CD4-positive, alpha-beta T cell treated with Interleukin-4 for 1 hour (primary cell): Measurements from ENCODE around the gene MED17.

ENCODE experiments used
- DNase-seq, 2 donors: peaks; one replicate each; pipeline ENCODE4 v3.0.0-alpha.2; 2020 to 2022

Gene MED17

DNA sequence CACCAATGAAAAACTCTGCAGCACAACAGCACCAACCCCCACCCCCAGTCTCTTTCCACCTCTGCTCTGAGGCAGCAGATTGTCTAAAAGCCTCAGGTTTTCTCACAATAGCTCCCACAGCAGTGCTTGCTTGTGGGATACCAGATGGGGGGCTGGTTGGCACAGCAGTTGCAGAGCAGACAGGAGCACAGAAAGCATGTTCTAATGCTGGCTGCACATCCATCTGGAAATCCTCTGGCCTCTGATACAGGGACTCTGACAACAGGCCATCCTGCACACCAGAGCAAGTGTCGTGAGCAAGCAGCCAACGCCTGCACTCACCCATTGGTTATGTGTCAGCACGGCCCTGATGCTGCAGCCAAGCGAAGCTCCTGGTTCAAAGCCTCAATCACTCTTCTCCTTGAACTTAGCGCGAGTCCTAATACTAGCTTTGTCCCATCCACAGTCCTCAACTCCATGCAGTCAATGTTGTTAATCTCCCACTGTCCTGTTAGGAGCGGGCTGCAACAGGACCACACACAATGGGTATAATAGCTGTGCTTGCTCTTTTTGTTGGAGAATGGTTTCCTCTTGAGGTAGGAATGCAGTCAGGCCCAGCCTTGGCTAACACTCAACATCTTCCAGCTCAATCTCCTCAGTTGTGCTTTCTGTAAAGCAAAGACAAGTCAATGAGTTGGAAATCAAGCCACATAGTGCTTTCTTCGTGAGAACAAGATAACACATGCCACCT lies 36.0 kb downstream of the MED17 start:
- DNase-seq, result no peak

DNA sequence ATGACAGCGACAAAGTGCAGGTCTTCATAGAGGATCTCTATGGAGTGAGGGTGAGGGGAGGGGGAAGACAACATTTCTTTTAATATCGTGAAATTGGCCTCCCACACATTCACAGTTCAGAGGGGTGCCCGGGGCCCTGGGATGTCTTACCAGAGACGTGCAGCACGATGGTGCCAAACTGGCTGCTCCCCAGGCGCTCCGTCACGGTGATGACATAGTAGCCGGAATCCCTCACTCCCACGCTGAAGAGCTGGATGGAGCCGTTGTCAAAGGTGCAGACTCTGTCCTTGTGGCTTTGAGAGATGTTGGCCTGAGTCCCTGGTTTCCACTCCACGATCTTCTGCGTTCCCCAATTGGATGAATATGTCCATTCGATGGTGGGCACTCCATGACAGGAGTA lies 36.8 kb downstream of the MED17 start:
- no peak for DNase-seq

DNA sequence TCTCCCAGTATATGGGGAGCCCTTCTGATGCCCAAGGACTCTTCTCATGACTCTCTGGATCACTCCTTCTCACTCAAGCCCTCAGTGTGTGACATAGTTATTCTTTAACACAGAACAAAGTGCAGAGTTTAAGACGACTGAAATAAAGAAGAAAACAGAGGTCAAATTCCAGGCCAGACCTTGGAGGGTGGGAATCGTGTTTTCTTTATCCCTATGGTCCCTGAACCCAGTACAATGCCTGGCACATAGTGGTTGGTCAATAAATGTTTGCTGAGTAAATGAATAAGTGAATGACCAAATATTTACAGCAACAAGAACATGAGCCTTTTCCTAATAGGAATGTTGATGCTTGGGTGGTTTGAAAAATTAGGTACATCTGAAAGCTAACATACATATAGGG lies 37.5 kb downstream of the MED17 start:
- DNase-seq, result no peak

DNA sequence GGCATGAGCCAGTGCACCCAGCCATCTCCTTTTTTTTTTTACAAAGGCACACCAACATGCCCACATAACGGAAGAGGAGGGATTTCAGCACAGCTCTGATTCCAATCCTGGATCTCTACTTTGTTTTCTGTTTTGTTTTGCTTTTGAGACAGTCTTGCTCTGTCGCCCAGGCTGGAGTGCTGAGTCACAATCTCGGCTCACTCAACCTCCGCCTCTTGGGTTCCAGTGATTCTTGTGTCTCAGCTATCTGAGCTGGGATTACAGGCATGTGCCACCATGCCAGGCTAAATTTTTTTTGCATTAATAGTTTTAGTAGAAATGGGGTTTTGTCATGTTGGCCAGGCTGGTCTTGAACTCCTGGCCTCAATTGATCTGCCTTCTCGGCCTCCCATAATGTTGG lies 38.3 kb downstream of the MED17 start:
- DNase-seq, result no peak

- no peak for DNase-seq
Measured at GRCh38 chr11:93823210-93823609, 39.1 kb downstream of the MED17 start.

DNA sequence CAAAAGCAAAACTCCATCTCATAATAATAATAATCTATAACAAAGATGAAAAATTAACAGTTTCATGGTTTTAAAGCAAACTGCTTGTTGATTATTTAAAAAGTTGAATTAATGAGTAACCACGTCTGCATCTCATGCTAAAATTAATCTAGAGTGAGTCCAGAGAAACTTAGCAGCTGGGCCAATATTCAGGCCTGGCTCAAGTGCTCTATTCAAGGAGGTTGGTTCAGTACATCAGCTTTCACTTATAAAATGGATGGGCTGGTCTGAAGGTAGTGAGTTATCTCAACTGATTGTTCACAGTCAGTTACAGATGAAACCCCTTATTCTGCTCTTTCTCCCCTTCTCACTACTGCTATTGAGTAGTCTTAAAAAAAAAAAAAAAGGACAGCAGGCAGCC lies 43.3 kb downstream of the MED17 start:
- DNase-seq, result no peak

DNA sequence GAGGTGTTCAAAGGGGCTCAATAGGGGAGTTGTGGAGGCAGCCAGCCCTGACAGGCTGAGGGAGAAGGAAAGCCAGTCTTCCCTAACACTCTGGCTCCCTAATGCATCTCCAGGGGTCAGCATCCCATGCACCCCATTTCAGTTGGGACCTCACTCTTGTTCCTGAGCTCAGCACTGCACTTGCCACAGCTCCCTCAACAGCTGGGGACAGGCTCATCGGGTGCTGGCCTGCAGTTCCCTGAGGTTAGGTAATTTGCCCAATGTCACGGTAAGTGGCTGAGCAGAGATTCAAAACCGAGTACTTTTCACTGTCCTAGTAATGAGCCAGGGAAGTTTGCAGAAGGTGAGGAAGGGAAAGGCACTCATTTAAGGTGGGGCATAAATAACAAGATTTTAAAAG lies 45.5 kb downstream of the MED17 start:
- DNase-seq, result no peak

GRCh38 chr11:93831343-93832127 lies 47.5 kb downstream of the MED17 start:
- no peak for DNase-seq

DNA sequence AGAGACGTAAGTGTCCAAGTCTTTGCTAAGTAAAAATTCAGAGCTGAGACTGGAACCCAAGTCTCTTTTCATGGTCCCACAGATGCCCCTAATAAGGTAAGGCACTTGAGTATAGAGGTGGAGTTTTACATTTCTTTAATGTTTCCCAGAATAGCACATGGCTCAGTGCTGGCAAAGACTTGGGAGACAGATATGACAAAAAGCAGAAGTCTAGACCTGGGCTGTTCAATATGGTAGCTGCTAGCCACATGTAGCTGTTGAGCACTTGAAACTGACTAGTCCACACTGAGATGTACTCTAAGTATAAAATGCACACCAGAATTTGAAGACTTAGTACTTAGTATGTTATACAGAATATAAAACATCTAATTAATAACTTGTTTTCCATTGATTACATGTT lies 48.7 kb downstream of the MED17 start:
- no peak for DNase-seq

- DNase-seq, result no peak
Measured at GRCh38 chr11:93838967-93839366, 54.9 kb downstream of the MED17 start.

GRCh38 chr11:93840180-93840579 lies 56.1 kb downstream of the MED17 start:
- no peak for DNase-seq

- DNase-seq, result no peak
Measured at GRCh38 chr11:93840981-93841380, 56.9 kb downstream of the MED17 start.

GRCh38 chr11:93841446-93841845 lies 57.4 kb downstream of the MED17 start:
- DNase-seq, result no peak

DNA sequence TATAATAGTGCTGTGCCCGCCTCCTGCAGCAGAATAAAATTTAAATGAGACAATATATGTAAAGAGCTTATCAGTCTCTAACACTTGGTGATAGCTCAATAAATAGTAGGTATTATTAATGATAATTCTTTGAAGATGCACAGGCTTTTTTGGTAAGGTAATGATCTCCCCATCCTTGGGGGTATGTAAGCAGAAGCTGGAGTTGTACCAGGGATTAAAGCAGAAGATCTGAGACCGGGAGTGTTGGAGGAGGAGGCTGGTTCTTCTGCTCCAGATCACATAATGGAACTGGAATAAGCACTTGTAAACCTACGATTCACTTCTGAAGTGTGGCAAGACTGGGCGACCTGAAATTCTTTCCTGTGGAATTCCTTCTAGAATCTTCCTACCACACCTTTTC lies 58.0 kb downstream of the MED17 start:
- DNase-seq, result no peak

DNA sequence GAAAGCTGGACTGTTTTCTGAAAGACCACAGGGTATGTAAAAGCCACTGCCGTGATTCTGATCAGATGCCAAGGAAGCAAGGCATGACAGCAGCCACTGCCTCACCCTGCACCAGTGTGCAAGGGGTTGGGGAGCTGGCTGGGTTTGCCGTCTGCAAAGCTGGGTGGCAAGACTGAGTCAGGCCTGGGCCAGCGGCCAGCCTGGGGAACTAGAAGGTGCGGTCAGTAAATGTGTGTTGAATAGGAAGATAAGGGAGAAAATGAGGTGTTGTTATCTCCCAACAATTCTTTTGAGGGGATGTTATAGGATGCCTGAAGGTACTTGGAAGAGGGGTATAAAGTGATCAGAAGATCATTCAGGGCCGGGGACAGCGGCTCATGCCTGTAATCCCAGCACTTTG lies 58.4 kb downstream of the MED17 start:
- no peak for DNase-seq

GRCh38 chr11:93843906-93844305 lies 59.8 kb downstream of the MED17 start:
- no peak for DNase-seq

DNA sequence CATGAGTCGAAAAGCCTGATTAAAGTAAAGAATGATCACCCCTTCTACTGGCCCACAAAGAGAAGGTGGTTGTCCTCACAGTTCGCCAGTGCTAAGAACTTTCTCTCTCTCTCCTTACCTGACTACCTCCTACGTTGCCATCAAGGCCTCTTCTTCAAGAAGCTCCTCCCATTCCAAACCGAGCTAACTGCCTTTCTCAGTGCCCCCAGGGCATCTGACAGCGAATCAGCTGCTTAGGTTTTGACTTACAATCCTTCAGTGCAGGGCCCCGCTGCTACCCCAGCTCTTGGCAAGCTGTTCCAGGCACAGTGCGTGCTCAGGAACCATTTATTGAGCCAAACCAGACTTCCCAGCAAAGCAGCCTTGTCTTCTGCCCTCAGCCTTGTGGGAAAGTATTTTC lies 60.5 kb downstream of the MED17 start:
- DNase-seq, result no peak

GRCh38 chr11:93845181-93846092 lies 61.4 kb downstream of the MED17 start:
- no peak for DNase-seq

- DNase-seq, result no peak
Measured at GRCh38 chr11:93846411-93846810, 62.3 kb downstream of the MED17 start.

DNA sequence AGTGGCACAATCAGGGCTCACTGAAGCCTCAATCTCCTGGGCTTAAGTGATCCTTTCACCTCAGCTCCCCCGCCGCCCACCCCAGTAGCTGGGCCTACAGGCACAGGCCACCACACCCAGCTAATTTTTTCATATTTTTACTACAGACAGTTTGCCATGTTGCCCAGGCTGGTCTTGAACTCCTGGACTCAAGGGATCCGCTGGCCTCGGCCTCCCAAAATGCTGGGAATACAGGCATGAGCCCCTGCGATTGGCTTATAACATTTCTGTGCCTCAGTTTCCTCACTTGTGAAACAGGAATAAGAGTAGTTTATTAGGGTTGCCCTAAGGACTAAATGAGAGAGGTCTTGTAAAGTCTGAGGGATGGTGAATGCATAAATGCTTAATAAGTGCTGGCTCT lies 65.1 kb downstream of the MED17 start:
- DNase-seq, result no peak

DNA sequence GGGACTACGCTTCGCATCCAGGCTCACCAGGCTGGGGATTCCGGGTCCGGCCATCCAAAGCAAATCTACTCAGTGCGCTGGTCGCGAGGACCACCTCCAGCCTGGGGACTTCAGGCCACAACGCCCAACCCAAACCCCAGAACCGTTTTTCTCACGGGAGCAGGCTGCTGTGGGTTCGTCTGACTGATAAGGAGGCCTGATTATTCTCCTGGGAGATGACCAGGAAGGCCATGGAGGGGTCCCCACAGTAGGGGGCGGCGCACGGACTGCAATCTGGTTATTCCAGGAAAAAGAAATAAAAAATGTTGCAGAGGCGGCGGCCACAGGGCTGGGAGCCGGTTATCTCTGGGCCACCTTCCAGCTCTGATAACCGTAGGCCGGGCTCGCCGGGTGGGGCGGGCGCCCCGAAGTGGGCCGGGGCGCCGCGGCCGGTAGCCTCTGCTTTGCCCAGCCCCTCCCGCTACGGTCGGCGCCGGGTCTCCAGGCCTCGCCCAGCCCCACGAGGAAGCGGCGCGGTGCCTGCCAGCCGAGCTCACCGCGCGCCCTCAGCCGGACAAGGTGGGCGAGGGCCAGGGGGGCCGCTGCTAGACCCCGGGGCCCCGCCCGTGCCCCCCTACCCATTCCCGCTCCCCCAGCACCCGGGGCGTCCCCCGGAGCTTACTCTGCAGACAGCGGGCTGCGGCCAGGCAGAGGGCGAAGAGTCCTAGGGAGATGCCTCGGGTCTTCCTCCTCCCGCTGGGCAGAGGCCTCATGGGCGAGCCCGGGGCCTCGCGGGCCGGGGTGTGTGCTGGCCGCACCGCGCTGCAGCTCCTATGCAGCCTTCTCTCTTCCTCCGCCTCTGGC lies 65.9 kb downstream of the MED17 start:
- no peak for DNase-seq

- DNase-seq, result no peak
Measured at GRCh38 chr11:93850594-93851018, 66.5 kb downstream of the MED17 start, which contains the start of gene VSTM5. Gene VSTM5, minus strand, starts transcription at chr11:93850618. Its CDS starts 116 bp downstream, at chr11:93850502.
